Urinary bladder (tissue), 4 donors: ENCODE results near the gene PHAF1. TPM values are rescaled to one million over a fixed set of nuclear protein-coding genes. Genes with fewer than 3 reads are reported as not detected.

ENCODE experiments used
- DNase-seq: peaks from one replicate; pipeline ENCODE4 v3.0.0-alpha.2; 2015; ENCODE audit errors: extremely low spot score
- H3K27ac ChIP-seq: one replicate; pipeline ENCODE4 v1.5.1; 2013; ENCODE audit warnings: low read depth, mild to moderate bottlenecking, moderate library complexity
- H3K36me3 ChIP-seq: one replicate; pipeline ENCODE4 v1.6.1; 2013; ENCODE audit warnings: mild to moderate bottlenecking, moderate library complexity; ENCODE audit not compliant: insufficient read depth
- H3K4me1 ChIP-seq: one replicate; pipeline ENCODE4 v1.6.1; 2013; ENCODE audit warnings: mild to moderate bottlenecking, moderate library complexity; ENCODE audit not compliant: insufficient read depth
- H3K4me3 ChIP-seq: one replicate; pipeline ENCODE4 v1.5.1; 2013; ENCODE audit warnings: low read depth, low read length
- WGBS: extraction: QIAGEN DNeasy Blood & Tissue Kit; methylation state at CpG from one replicate; pipeline ENCODE4 v1.1.7; 2013; 5-methylcytosine and 5-hydroxymethylcytosine counted together
- polyA plus RNA-seq: library from polyadenylated mRNA; stranded (reverse); fragments of 200-250 nt; gene quantifications from one replicate; pipeline ENCODE4 v1.2.3, GENCODE V29; 2013
- total RNA-seq: library from RNA; depleted of rRNA; stranded (reverse); fragments of >200 nt; gene quantifications from one replicate; pipeline ENCODE4 v1.2.3, GENCODE V29; 2014
- donor health status: healthy with polysubstance abuse.
- donor health status: healthy.

The PHAF1 gene
- total and polyA plus RNA-seq, 2 donors: 11.0 to 22.8 TPM

- WGBS: 80% methylated on average over 7 of the region's 7 CpGs
- DNase-seq: no peak
- Histone ChIP-seq H3K4me1 (no peaks in the 10 kb centered on the region), H3K36me3 (no peaks in the 10 kb centered on the region), H3K4me3 (no peak overlapping the region), H3K27ac (no peak overlapping the region)
Measured at GRCh38 chr16:67146523-67147357, 37.0 kb downstream of the PHAF1 start.

- no peak for DNase-seq
- Histone ChIP-seq H3K27ac (no peak overlapping the region), H3K36me3 (no peaks in the 10 kb centered on the region), H3K4me1 (no peaks in the 10 kb centered on the region), H3K4me3 (no peak overlapping the region)
- 85% methylated on average over 4 of the region's 4 CpGs for WGBS
Measured at GRCh38 chr16:67147437-67148140, 37.8 kb downstream of the PHAF1 start.

GRCh38 chr16:67148221-67148620 is 38.5 kb downstream of the PHAF1 start:
- 86% methylated on average over 2 of the region's 2 CpGs for WGBS
- H3K36me3 ChIP-seq: no peaks in the 10 kb centered on the region

GRCh38 chr16:67148656-67149275 is 39.0 kb downstream of the PHAF1 start:
- Histone ChIP-seq H3K4me1 (no peaks in the 10 kb centered on the region), H3K4me3 (no peak overlapping the region), H3K36me3 (no peaks in the 10 kb centered on the region), H3K27ac (no peak overlapping the region)
- DNase-seq: no peak
- WGBS: 84% methylated on average over 11 of the region's 11 CpGs

More at GRCh38 chr16:67148221-67148620, 38.5 kb downstream of the PHAF1 start:
- Histone ChIP-seq H3K4me1 (no peaks in the 10 kb centered on the region), H3K4me3 (no peak overlapping the region), H3K27ac (no peak overlapping the region)
- DNase-seq: no peak

GRCh38 chr16:67149276-67150046 is 39.7 kb downstream of the PHAF1 start:
- no peaks in the 10 kb centered on the region for H3K36me3 ChIP-seq
- WGBS: 65% methylated on average over 77 of the region's 77 CpGs
- no peak overlapping the region for H3K27ac ChIP-seq
- peak overlapping the region; percentile 62 for H3K4me3 ChIP-seq
- no peaks in the 10 kb centered on the region for H3K4me1 ChIP-seq
- DNase-seq: no peak

- H3K36me3 ChIP-seq: no peaks in the 10 kb centered on the region
- H3K27ac ChIP-seq: peak overlapping the region; percentile 92
- 7% methylated on average over 94 of the region's 94 CpGs for WGBS
- no peaks in the 10 kb centered on the region for H3K4me1 ChIP-seq
- no peak for DNase-seq
- H3K4me3 ChIP-seq: peak overlapping the region; percentile 62
Measured at GRCh38 chr16:67150047-67150832, 40.5 kb downstream of the PHAF1 start.

GRCh38 chr16:67150833-67151396 is 41.2 kb downstream of the PHAF1 start, which contains the start of gene B3GNT9:
B3GNT9 (minus strand) TSS chr16:67150998; CDS start chr16:67150485, 513 bp downstream.
- Histone ChIP-seq H3K36me3 (no peaks in the 10 kb centered on the region), H3K4me1 (no peaks in the 10 kb centered on the region), H3K4me3 (peak within 1 kb of the TSS; percentile 62), H3K27ac (peak within 1 kb of the TSS; percentile 92)
- peak; percentile 72 for DNase-seq
- WGBS: under 1% methylated on average over 34 of the region's 34 CpGs

- no peaks in the 10 kb centered on the region for H3K4me1 ChIP-seq
- 49% methylated on average over 8 of the region's 8 CpGs for WGBS
- peak overlapping the region; percentile 62 for H3K4me3 ChIP-seq
- peak overlapping the region; percentile 29 for H3K27ac ChIP-seq
- no peak for DNase-seq
- H3K36me3 ChIP-seq: no peaks in the 10 kb centered on the region
Measured at GRCh38 chr16:67151431-67152097, 41.8 kb downstream of the PHAF1 start.

- 27% methylated on average over 61 of the region's 61 CpGs for WGBS
- Histone ChIP-seq H3K36me3 (no peaks in the 10 kb centered on the region), H3K4me1 (no peaks in the 10 kb centered on the region), H3K27ac (no peak overlapping the region), H3K4me3 (no peak overlapping the region)
- DNase-seq: no peak
Measured at GRCh38 chr16:67154578-67155294, 45.0 kb downstream of the PHAF1 start.

- Histone ChIP-seq H3K4me3 (no peak overlapping the region), H3K4me1 (no peaks in the 10 kb centered on the region), H3K27ac (no peak overlapping the region), H3K36me3 (no peaks in the 10 kb centered on the region)
- no peak for DNase-seq
- WGBS: 10% methylated on average over 74 of the region's 74 CpGs
Measured at GRCh38 chr16:67155295-67156142, 45.8 kb downstream of the PHAF1 start.
